ENCODE measurements around the gene IGFBP6.
A peak's percentile ranks its signal among the peaks of the same experiment; 100 is the strongest.

IGFBP6 gene

GRCh38 chr12:53100466-53101151, 3.1 kb downstream of the IGFBP6 start:
- Mint-ChIP-seq H3K36me3 (ENCODE audit: low read depth) (no peaks in the 10 kb centered on the region), H3K9me3 (no peaks in the 10 kb centered on the region), H3K4me1 (peaks cover 73% of the 10 kb centered on the region), H3K27me3 (ENCODE audit: low read depth, poor library complexity) (peaks cover 35% of the 10 kb centered on the region), H3K27ac (peak overlapping the region; percentile 58), H3K4me3 (no peak overlapping the region)
- no peak for TF ChIP-seq CTCF (IDR thresholded peaks at IDR 0.05)
- no peak for DNase-seq

GRCh38 chr12:53101266-53101665, 3.8 kb downstream of the IGFBP6 start:
- Mint-ChIP-seq H3K27me3 (ENCODE audit: low read depth, poor library complexity) (peaks cover 34% of the 10 kb centered on the region), H3K36me3 (ENCODE audit: low read depth) (no peaks in the 10 kb centered on the region), H3K9me3 (no peaks in the 10 kb centered on the region), H3K4me3 (no peak overlapping the region), H3K27ac (no peak overlapping the region), H3K4me1 (peaks cover 74% of the 10 kb centered on the region)
- no peak for TF ChIP-seq CTCF (IDR thresholded peaks at IDR 0.05)
- DNase-seq, result no peak

- H3K4me3 Mint-ChIP-seq, result no peak overlapping the region
- peaks cover 68% of the 10 kb centered on the region for H3K4me1 Mint-ChIP-seq
- no peaks in the 10 kb centered on the region for H3K36me3 Mint-ChIP-seq (ENCODE audit: low read depth)
- H3K27me3 Mint-ChIP-seq (ENCODE audit: low read depth, poor library complexity), result peaks cover 25% of the 10 kb centered on the region
- no peaks in the 10 kb centered on the region for H3K9me3 Mint-ChIP-seq
- no peak for DNase-seq
- TF ChIP-seq CTCF (IDR thresholded peaks at IDR 0.05), result no peak
- H3K27ac Mint-ChIP-seq, result no peak overlapping the region
Observed at GRCh38 chr12:53101931-53102781, 4.7 kb downstream of the IGFBP6 start.

- no peak within 1 kb of the TSS for H3K27ac Mint-ChIP-seq
- H3K4me3 Mint-ChIP-seq, result no peak within 1 kb of the TSS
- DNase-seq, result no peak
- H3K9me3 Mint-ChIP-seq, result no peaks in the 10 kb centered on the region
- H3K27me3 Mint-ChIP-seq (ENCODE audit: low read depth, poor library complexity), result peaks cover 16% of the 10 kb centered on the region
- H3K4me1 Mint-ChIP-seq, result peaks cover 64% of the 10 kb centered on the region
- H3K36me3 Mint-ChIP-seq (ENCODE audit: low read depth), result no peaks in the 10 kb centered on the region
- TF ChIP-seq CTCF (IDR thresholded peaks at IDR 0.05), result no peak
Observed at GRCh38 chr12:53102883-53103807, 5.7 kb downstream of the IGFBP6 start, which contains the start of gene SOAT2. Gene SOAT2 (plus strand): TSS chr12:53103486. CDS start chr12:53103578, 92 bp downstream.

- H3K36me3 Mint-ChIP-seq (ENCODE audit: low read depth), result no peaks in the 10 kb centered on the region
Observed at GRCh38 chr12:53103860-53104305, 6.4 kb downstream of the IGFBP6 start.

More at GRCh38 chr12:53103860-53104305, 6.4 kb downstream of the IGFBP6 start:
- Mint-ChIP-seq H3K9me3 (no peaks in the 10 kb centered on the region), H3K27me3 (ENCODE audit: low read depth, poor library complexity) (peaks cover 9% of the 10 kb centered on the region), H3K4me3 (no peak overlapping the region), H3K4me1 (peaks cover 56% of the 10 kb centered on the region), H3K27ac (no peak overlapping the region)
- DNase-seq, result no peak
- no peak for TF ChIP-seq CTCF (IDR thresholded peaks at IDR 0.05)
